ENCODE measurements around the gene EYS. TPM values are rescaled to one million over a fixed set of nuclear protein-coding genes. Genes with fewer than 3 reads are reported as not detected.

Gene EYS
- total RNA-seq, 1 donor from 2014 or later, result not detected

GRCh38 chr6:64681416-64682160, 1025.4 kb downstream of the EYS start:
- peaks cover 46% of the 10 kb centered on the region for H3K4me1 Mint-ChIP-seq (ENCODE audit: unreplicated experiment)
- H3K4me3 Mint-ChIP-seq (ENCODE audit: unreplicated experiment), result no peak overlapping the region
- H3K27me3 Mint-ChIP-seq (ENCODE audit: unreplicated experiment), result no peaks in the 10 kb centered on the region
- no peak overlapping the region for H3K27ac Mint-ChIP-seq (ENCODE audit: unreplicated experiment)
- peaks cover 7% of the 10 kb centered on the region for H3K9me3 Mint-ChIP-seq (ENCODE audit: unreplicated experiment)
- no peak for DNase-seq (ENCODE audit: extremely low spot score, unreplicated experiment)
- no peaks in the 10 kb centered on the region for H3K36me3 Mint-ChIP-seq (ENCODE audit: unreplicated experiment)
- TF ChIP-seq CTCF (IDR thresholded peaks at IDR 0.05), result no peak

- Mint-ChIP-seq H3K27me3 (ENCODE audit: unreplicated experiment) (no peaks in the 10 kb centered on the region), H3K4me1 (ENCODE audit: unreplicated experiment) (peaks cover 40% of the 10 kb centered on the region), H3K4me3 (ENCODE audit: unreplicated experiment) (no peak overlapping the region), H3K27ac (ENCODE audit: unreplicated experiment) (peak overlapping the region; percentile 21), H3K36me3 (ENCODE audit: unreplicated experiment) (no peaks in the 10 kb centered on the region), H3K9me3 (ENCODE audit: unreplicated experiment) (peaks cover 7% of the 10 kb centered on the region)
- no peak for TF ChIP-seq CTCF (IDR thresholded peaks at IDR 0.05)
- no peak for DNase-seq (ENCODE audit: extremely low spot score, unreplicated experiment)
These were observed 1026.6 kb downstream of the EYS start for GRCh38 chr6:64680446-64680845.

- TF ChIP-seq CTCF (IDR thresholded peaks at IDR 0.05), result no peak
- Mint-ChIP-seq H3K4me1 (ENCODE audit: unreplicated experiment) (peaks cover 33% of the 10 kb centered on the region), H3K9me3 (ENCODE audit: unreplicated experiment) (peaks cover 7% of the 10 kb centered on the region), H3K4me3 (ENCODE audit: unreplicated experiment) (no peak overlapping the region), H3K36me3 (ENCODE audit: unreplicated experiment) (no peaks in the 10 kb centered on the region), H3K27me3 (ENCODE audit: unreplicated experiment) (no peaks in the 10 kb centered on the region), H3K27ac (ENCODE audit: unreplicated experiment) (no peak overlapping the region)
- DNase-seq (ENCODE audit: extremely low spot score, unreplicated experiment), result no peak
These were observed 1027.6 kb downstream of the EYS start for GRCh38 chr6:64679416-64679815.

GRCh38 chr6:64672651-64673050, 1034.4 kb downstream of the EYS start:
- H3K36me3 Mint-ChIP-seq (ENCODE audit: unreplicated experiment), result no peaks in the 10 kb centered on the region
- no peaks in the 10 kb centered on the region for H3K9me3 Mint-ChIP-seq (ENCODE audit: unreplicated experiment)
- H3K27ac Mint-ChIP-seq (ENCODE audit: unreplicated experiment), result no peak overlapping the region
- no peak for DNase-seq (ENCODE audit: extremely low spot score, unreplicated experiment)
- no peak for TF ChIP-seq CTCF (IDR thresholded peaks at IDR 0.05)
- no peak overlapping the region for H3K4me3 Mint-ChIP-seq (ENCODE audit: unreplicated experiment)
- H3K4me1 Mint-ChIP-seq (ENCODE audit: unreplicated experiment), result no peaks in the 10 kb centered on the region
- H3K27me3 Mint-ChIP-seq (ENCODE audit: unreplicated experiment), result no peaks in the 10 kb centered on the region

GRCh38 chr6:64672131-64672530, 1034.9 kb downstream of the EYS start:
- no peak overlapping the region for H3K27ac Mint-ChIP-seq (ENCODE audit: unreplicated experiment)
- H3K27me3 Mint-ChIP-seq (ENCODE audit: unreplicated experiment), result no peaks in the 10 kb centered on the region

More at GRCh38 chr6:64672131-64672530, 1034.9 kb downstream of the EYS start:
- no peak for TF ChIP-seq CTCF (IDR thresholded peaks at IDR 0.05)
- Mint-ChIP-seq H3K4me1 (ENCODE audit: unreplicated experiment) (no peaks in the 10 kb centered on the region), H3K36me3 (ENCODE audit: unreplicated experiment) (no peaks in the 10 kb centered on the region), H3K9me3 (ENCODE audit: unreplicated experiment) (no peaks in the 10 kb centered on the region), H3K4me3 (ENCODE audit: unreplicated experiment) (no peak overlapping the region)
- DNase-seq (ENCODE audit: extremely low spot score, unreplicated experiment), result no peak
